WI38 (cell line): ENCODE data around the gene PLEK.
"Not testable (repeated sequence)": the region's sequence is repeated elsewhere in the genome, so short reads cannot be mapped to it uniquely, and the experiment has no call there.

ENCODE experiments used
- H3K4me3 ChIP-seq: 2 replicates; pipeline ENCODE4 v1.5.1; 2011; ENCODE audit warnings: low read depth, mild to moderate bottlenecking, control low read depth, low read length
- CTCF ChIP-seq: IDR thresholded peaks from 2 replicates; pipeline ENCODE4 v1.5.1; 2012; ENCODE audit warnings: low read depth, mild to moderate bottlenecking, control low read depth, low read length

The PLEK gene

GRCh38 chr2:68374184-68374583, 9.1 kb downstream of the PLEK start:
- no peak overlapping the region for H3K4me3 ChIP-seq
- TF ChIP-seq CTCF: no peak

- H3K4me3 ChIP-seq: no peak overlapping the region
- no peak for TF ChIP-seq CTCF
These were observed 10.5 kb downstream of the PLEK start for GRCh38 chr2:68375582-68375981.

GRCh38 chr2:68377137-68377780, 12.2 kb downstream of the PLEK start:
- no peak for TF ChIP-seq CTCF
- no peak overlapping the region for H3K4me3 ChIP-seq

GRCh38 chr2:68378779-68379178, 13.7 kb downstream of the PLEK start:
- H3K4me3 ChIP-seq: not testable (repeated sequence)

GRCh38 chr2:68379184-68379708, 14.2 kb downstream of the PLEK start:
- no peak overlapping the region for H3K4me3 ChIP-seq
- no peak for TF ChIP-seq CTCF

- H3K4me3 ChIP-seq: no peak overlapping the region
- TF ChIP-seq CTCF: no peak
These were observed 18.7 kb downstream of the PLEK start for GRCh38 chr2:68383778-68384177.

GRCh38 chr2:68384485-68385107, 19.5 kb downstream of the PLEK start:
- TF ChIP-seq CTCF: no peak
- H3K4me3 ChIP-seq: no peak overlapping the region
